CD14-positive monocyte (primary cell): ENCODE data around the gene NKX1-1. TPM values are rescaled to one million over a fixed set of nuclear protein-coding genes. Genes with fewer than 3 reads are reported as not detected.

Experiments
- DNase-seq, 3 donors: peaks; one replicate each; pipeline ENCODE4 v3.0.0-alpha.2; 2011 to 2022
- H2AFZ ChIP-seq: 2 replicates; pipeline ENCODE4 v1.6.0; 2012; ENCODE audit warnings: mild to moderate bottlenecking, low read depth, low read length, inconsistent platforms; ENCODE audit not compliant: insufficient read depth, poor library complexity, severe bottlenecking
- H3K27ac ChIP-seq, 2 donors: 1 replicate in 1 of 2; 2 replicates in 1 of 2; pipeline ENCODE4 v1.5.1; 2012 to 2013; ENCODE audit warnings: low read length in 2 of 2, control low read depth in 1 of 2, inconsistent platforms in 1 of 2, low read depth in 1 of 2, mild to moderate bottlenecking in 1 of 2
- H3K27me3 ChIP-seq, 2 donors: one replicate each; pipeline versions ENCODE4 v1.6.0 to v1.6.1; 2011 to 2013; ENCODE audit warnings: low read length in 2 of 2; ENCODE audit not compliant: control insufficient read depth in 2 of 2, insufficient read depth in 2 of 2
- H3K36me3 ChIP-seq, 2 donors: replicated peaks in 1 of 2; 1 replicate in 1 of 2; 2 replicates in 1 of 2; pipeline versions ENCODE4 v1.5.1 to v1.6.1; 2012 to 2013; ENCODE audit warnings: low read length in 2 of 2, control low read depth in 1 of 2, inconsistent platforms in 1 of 2, mild to moderate bottlenecking in 1 of 2; ENCODE audit not compliant: insufficient read depth in 2 of 2, control insufficient read depth in 1 of 2
- H3K4me1 ChIP-seq, 2 donors: 1 replicate in 1 of 2; 2 replicates in 1 of 2; pipeline versions ENCODE4 v1.5.1 to v1.6.1; 2012 to 2013; ENCODE audit warnings: low read length in 2 of 2, control low read depth in 1 of 2, inconsistent platforms in 1 of 2, mild to moderate bottlenecking in 1 of 2, moderate library complexity in 1 of 2; ENCODE audit not compliant: insufficient read depth in 2 of 2, control insufficient read depth in 1 of 2
- H3K4me2 ChIP-seq: replicated peaks from 2 replicates; pipeline ENCODE3; 2012; ENCODE audit warnings: low read length, moderate library complexity, mild to moderate bottlenecking; ENCODE audit not compliant: poor library complexity, severe bottlenecking; ENCODE audit errors: extremely low read depth
- H3K4me3 ChIP-seq, 3 experiments: fragments of 200-600 bp in 1 of 3; sonication (generic) in 1 of 3; replicated peaks in 1 of 3; 1 replicate in 2 of 3; 2 replicates in 1 of 3; pipeline ENCODE4 v1.5.1; 2011 to 2013; ENCODE audit warnings: low read length in 3 of 3, mild to moderate bottlenecking in 3 of 3, control low read depth in 2 of 3, low read depth in 2 of 3, inconsistent platforms in 1 of 3, moderate library complexity in 1 of 3
- H3K79me2 ChIP-seq: 2 replicates; pipeline ENCODE4 v1.6.0; 2012; ENCODE audit warnings: mild to moderate bottlenecking, control low read depth, inconsistent platforms, low read length, moderate library complexity; ENCODE audit not compliant: insufficient read depth
- H3K9ac ChIP-seq: 2 replicates; pipeline ENCODE4 v1.6.0; 2017; ENCODE audit warnings: low read length, mild to moderate bottlenecking; ENCODE audit not compliant: insufficient read depth, poor library complexity, severe bottlenecking
- H3K9me3 ChIP-seq, 2 donors: replicated peaks in 1 of 2; 1 replicate in 1 of 2; 2 replicates in 1 of 2; pipeline versions ENCODE4 v1.5.1 to v1.6.1; 2012 to 2013; ENCODE audit warnings: low read length in 2 of 2, control low read depth in 1 of 2; ENCODE audit not compliant: control insufficient read depth in 1 of 2, insufficient read depth in 1 of 2
- H4K20me1 ChIP-seq: 2 replicates; pipeline ENCODE4 v1.6.0; 2012; ENCODE audit warnings: mild to moderate bottlenecking, low read length, control low read depth, moderate library complexity; ENCODE audit not compliant: insufficient read depth
- H3K27ac Mint-ChIP-seq, 7 donors: one replicate each; pipeline ENCODE4 v1.8.0; 2020; ENCODE audit warnings: mild to moderate bottlenecking in 7 of 7, mixed read lengths in 7 of 7, moderate library complexity in 6 of 7, inconsistent platforms in 2 of 7
- H3K27me3 Mint-ChIP-seq, 3 donors: one replicate each; pipeline ENCODE4 v1.8.0; 2021 to 2022; ENCODE audit warnings: low read depth in 3 of 3, mild to moderate bottlenecking in 3 of 3, mixed read lengths in 3 of 3, moderate library complexity in 3 of 3, inconsistent platforms in 1 of 3
- H3K36me3 Mint-ChIP-seq, 2 donors: one replicate each; pipeline ENCODE4 v1.8.0; 2020; ENCODE audit warnings: mixed read lengths in 2 of 2, inconsistent platforms in 1 of 2, mild to moderate bottlenecking in 1 of 2
- H3K4me1 Mint-ChIP-seq: one replicate; pipeline ENCODE4 v1.8.0; 2020; ENCODE audit warnings: mild to moderate bottlenecking, mixed read lengths
- H3K4me3 Mint-ChIP-seq, 2 donors: one replicate each; pipeline ENCODE4 v1.8.0; 2020; ENCODE audit warnings: mild to moderate bottlenecking in 2 of 2, mixed read lengths in 2 of 2, moderate library complexity in 1 of 2
- H3K9me3 Mint-ChIP-seq, 7 donors: one replicate each; pipeline ENCODE4 v1.8.0; 2020 to 2022; ENCODE audit warnings: mixed read lengths in 7 of 7, mild to moderate bottlenecking in 6 of 7, moderate library complexity in 6 of 7, inconsistent platforms in 2 of 7
- CTCF ChIP-seq: fragments of 200-600 bp; IDR thresholded peaks from one replicate; pipeline ENCODE4 v1.8.0; 2022; ENCODE audit warnings: antibody characterized with exemption, mild to moderate bottlenecking
- WGBS: methylation state at CpG from one replicate; pipeline ENCODE4 v1.1.5; 2013; ENCODE audit warnings: missing lambda C conversion rate; ENCODE audit not compliant: insufficient coverage; 5-methylcytosine and 5-hydroxymethylcytosine counted together
- intact Hi-C, 2 donors: fragments of 100-400 bp; cut with micrococcal nuclease; formaldehyde crosslinking; loops; one replicate each; pipeline versions ENCODE4 v1.15.0 to v1.15.1; 2023
- polyA plus RNA-seq, 3 donors: library from polyadenylated mRNA; depleted of rRNA in 1 of 3; unstranded in 2 of 3; stranded (reverse) in 1 of 3; fragments of 300-500 nt in 2 of 3; fragments of >200 nt in 1 of 3; fragmentation: Illumina TruSeq in 2 of 3; gene quantifications; 1 replicate in 2 of 3; 2 replicates in 1 of 3; pipeline ENCODE4 v1.2.3, GENCODE V29; 2012 to 2021

NKX1-1 gene
- polyA plus RNA-seq, 3 donors: not detected

DNA sequence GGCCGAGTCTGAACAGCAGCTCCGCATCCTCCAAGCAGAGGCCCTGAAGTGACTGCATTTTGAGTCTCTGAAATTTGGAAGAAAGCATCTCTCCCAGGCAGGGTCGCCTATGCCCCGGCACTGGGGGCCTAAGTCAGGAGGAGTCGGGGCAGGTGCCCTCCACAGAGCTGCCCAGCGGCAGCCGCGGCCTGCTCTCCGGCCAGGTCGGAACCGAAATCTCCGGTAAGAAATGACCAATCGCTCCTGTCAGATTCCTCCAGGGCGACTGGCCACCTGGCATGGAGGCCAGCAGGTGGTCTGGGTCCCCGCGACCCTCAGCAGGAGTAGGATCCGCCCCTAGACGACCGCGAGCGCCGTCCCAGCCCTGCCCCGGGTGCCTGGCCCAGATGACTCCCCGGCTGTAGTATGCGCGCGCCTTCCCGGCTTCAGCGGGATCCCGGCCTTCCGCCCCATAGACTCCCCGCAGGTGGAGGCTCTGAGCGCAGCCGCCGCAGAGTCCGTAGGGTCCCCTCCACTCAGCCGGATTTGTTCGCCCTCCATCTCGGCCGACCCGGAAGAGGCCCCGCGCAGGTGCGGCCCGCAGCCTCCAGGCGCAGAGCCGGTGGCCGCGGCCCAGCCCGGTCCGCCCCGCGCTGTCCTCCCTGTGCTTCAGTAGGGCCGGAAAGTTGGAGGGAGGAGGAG, 1.5 kb downstream of the NKX1-1 start:
- no peak for TF ChIP-seq CTCF
- intact Hi-C loops: no loop called here
- WGBS: 9% methylated on average over 46 of the region's 54 CpGs
- Histone ChIP-seq H3K4me3 (no peak overlapping the region), H2AFZ (no peak overlapping the region), H3K79me2 (no peaks in the 10 kb centered on the region), H3K4me1 (no peaks in the 10 kb centered on the region), H3K4me2 (no peak overlapping the region), H3K27ac (no peak overlapping the region), H3K36me3 (no peaks in the 10 kb centered on the region), H4K20me1 (no peaks in the 10 kb centered on the region), H3K27me3 (peaks cover 40 to 80% of the 10 kb centered on the region in 2 donors), H3K9ac (no peak overlapping the region), H3K9me3 (peaks cover 10 to 28% of the 10 kb centered on the region in 2 donors)
- Mint-ChIP-seq H3K27me3 (peaks cover 71 to 96% (median 80%) of the 10 kb centered on the region in 3 donors), H3K27ac (no peak overlapping the region), H3K36me3 (peaks cover 0 to 4% of the 10 kb centered on the region in 2 donors), H3K4me3 (peak overlapping the region in 1 of 2 donors; percentile 78), H3K4me1 (no peaks in the 10 kb centered on the region), H3K9me3 (peaks cover 1 to 46% (median 23%) of the 10 kb centered on the region in 7 donors)
- DNase-seq: no peak

GRCh38 chr4:1403591-1404572, 2.4 kb downstream of the NKX1-1 start:
- Mint-ChIP-seq H3K27me3 (peaks cover 68 to 90% (median 72%) of the 10 kb centered on the region in 3 donors), H3K9me3 (peaks cover 8 to 46% (median 25%) of the 10 kb centered on the region in 7 donors), H3K36me3 (peaks cover 2 to 4% of the 10 kb centered on the region in 2 donors), H3K27ac (no peak overlapping the region), H3K4me3 (no peak overlapping the region), H3K4me1 (no peaks in the 10 kb centered on the region)
- Histone ChIP-seq H2AFZ (no peak overlapping the region), H3K9ac (no peak overlapping the region), H3K4me3 (no peak overlapping the region), H3K4me1 (no peaks in the 10 kb centered on the region), H4K20me1 (no peaks in the 10 kb centered on the region), H3K27me3 (peaks cover 34 to 72% of the 10 kb centered on the region in 2 donors), H3K27ac (no peak overlapping the region), H3K36me3 (no peaks in the 10 kb centered on the region), H3K4me2 (no peak overlapping the region), H3K79me2 (no peaks in the 10 kb centered on the region), H3K9me3 (peaks cover 18 to 35% of the 10 kb centered on the region in 2 donors)
- WGBS: 4% methylated on average over 82 of the region's 107 CpGs
- TF ChIP-seq CTCF: no peak
- no peak for DNase-seq
- intact Hi-C loops: no loop called here
